NT2/D1 (cell line): Measurements from ENCODE around the gene ACSF3.

Experiments used
- DNase-seq: peaks from one replicate; pipeline ENCODE4 v3.0.0-alpha.2; 2011; ENCODE audit warnings: low read depth, low spot score
- H3K27me3 ChIP-seq: 2 replicates; pipeline ENCODE4 v1.6.0; 2011; ENCODE audit warnings: mild to moderate bottlenecking; ENCODE audit not compliant: insufficient read length, insufficient read depth
- H3K36me3 ChIP-seq: 2 replicates; pipeline ENCODE4 v1.6.1; 2011; ENCODE audit warnings: mild to moderate bottlenecking, low read length, mixed read lengths; ENCODE audit not compliant: insufficient read depth, insufficient read length
- H3K4me1 ChIP-seq: 2 replicates; pipeline ENCODE4 v1.5.1; 2011; ENCODE audit not compliant: insufficient read depth, insufficient read length
- H3K4me3 ChIP-seq: 2 replicates; pipeline ENCODE4 v1.5.1; 2011; ENCODE audit warnings: low read depth; ENCODE audit not compliant: insufficient read length
- H3K9ac ChIP-seq: 2 replicates; pipeline ENCODE4 v1.6.0; 2011; ENCODE audit warnings: low read depth; ENCODE audit not compliant: insufficient read length
- H3K9me3 ChIP-seq: 2 replicates; pipeline ENCODE4 v1.5.1; 2011; ENCODE audit warnings: mild to moderate bottlenecking, low read length; ENCODE audit not compliant: insufficient read depth
- SUZ12 ChIP-seq: IDR thresholded peaks from 2 replicates; pipeline ENCODE4 v1.6.1; 2011; ENCODE audit not compliant: insufficient read length, insufficient read depth; ENCODE audit errors: extremely low read depth
- YY1 ChIP-seq: IDR thresholded peaks from 2 replicates; pipeline ENCODE4 v1.6.1; 2011; ENCODE audit not compliant: insufficient read length, insufficient read depth
- ZNF274 ChIP-seq: IDR thresholded peaks from 2 replicates; pipeline ENCODE4 v1.6.1; 2011; ENCODE audit warnings: mild to moderate bottlenecking, low read depth, low read length

The ACSF3 gene

DNA sequence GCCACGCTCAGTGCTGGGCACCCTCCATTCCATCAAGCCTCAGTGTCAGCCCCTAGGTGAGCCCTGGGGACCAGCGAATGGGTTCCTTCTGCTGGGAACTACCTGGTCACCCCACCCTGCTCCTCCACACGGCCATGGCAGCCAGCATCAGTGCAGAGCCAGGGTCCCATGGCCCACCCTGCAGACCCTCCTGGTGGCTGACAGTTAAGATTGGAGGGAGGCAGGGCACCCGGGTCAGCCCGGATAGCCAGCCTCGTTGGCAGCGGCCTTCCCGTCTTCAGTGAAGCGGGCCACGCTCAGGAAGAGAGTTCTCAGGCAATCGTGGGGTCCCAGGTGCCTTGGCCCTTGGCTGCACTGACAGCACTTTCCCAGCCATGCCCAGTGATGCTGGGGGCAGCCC is 37.1 kb upstream of the ACSF3 start:
- Histone ChIP-seq H3K36me3 (no peaks in the 10 kb centered on the region), H3K9me3 (no peaks in the 10 kb centered on the region), H3K27me3 (peaks cover 6% of the 10 kb centered on the region), H3K4me1 (peaks cover 19% of the 10 kb centered on the region), H3K9ac (no peak overlapping the region), H3K4me3 (no peak overlapping the region)
- TF ChIP-seq ZNF274 = no peak
- no peak for TF ChIP-seq SUZ12
- TF ChIP-seq YY1 = no peak
- no peak for DNase-seq

DNA sequence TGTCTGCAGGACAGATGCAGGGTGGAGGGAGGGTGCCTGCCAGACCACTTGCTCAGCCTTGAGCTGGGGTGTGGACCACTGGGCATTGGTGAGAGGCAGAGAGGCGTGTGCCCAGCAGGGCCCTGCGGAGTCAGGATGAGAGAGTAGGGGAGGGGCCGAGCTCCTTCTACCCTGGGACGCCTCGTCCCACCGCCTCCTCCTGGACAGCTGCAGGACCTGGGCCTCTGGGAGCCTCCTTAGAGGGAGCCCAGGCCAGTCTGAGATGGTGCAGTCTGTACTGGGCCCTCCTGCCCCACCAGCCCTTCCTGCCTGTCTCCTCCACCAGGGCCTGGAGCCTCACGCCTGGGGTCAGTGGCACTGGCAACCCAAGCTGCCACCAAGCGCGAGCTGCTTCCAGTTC is 35.9 kb upstream of the ACSF3 start:
- Histone ChIP-seq H3K36me3 (no peaks in the 10 kb centered on the region), H3K9me3 (no peaks in the 10 kb centered on the region), H3K4me3 (no peak overlapping the region), H3K27me3 (peaks cover 6% of the 10 kb centered on the region), H3K4me1 (peaks cover 25% of the 10 kb centered on the region), H3K9ac (peak overlapping the region; percentile 36)
- TF ChIP-seq SUZ12 (no peak), YY1 (no peak), ZNF274 (no peak)
- no peak for DNase-seq

DNA sequence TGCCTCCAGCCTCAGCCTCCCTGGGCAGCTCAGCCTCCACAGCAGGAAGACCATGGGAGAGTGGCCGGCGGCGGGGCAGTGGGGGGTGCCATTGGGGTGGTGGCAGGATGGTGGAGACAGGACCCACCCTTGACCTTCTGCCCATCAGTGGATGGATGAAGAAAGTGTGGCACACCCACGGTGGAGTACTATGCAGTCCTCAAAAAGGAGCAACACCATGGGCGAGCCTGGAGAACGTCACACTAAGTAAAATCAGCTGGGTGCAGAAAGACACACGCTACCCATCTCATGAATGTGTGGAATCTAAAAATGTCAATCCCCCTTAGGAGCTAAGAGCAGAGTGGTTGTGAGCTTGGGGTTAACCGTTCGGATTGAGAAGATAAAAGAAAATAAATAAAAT is 34.8 kb upstream of the ACSF3 start:
- Histone ChIP-seq H3K27me3 (peaks cover 6% of the 10 kb centered on the region), H3K9ac (no peak overlapping the region), H3K9me3 (no peaks in the 10 kb centered on the region), H3K36me3 (no peaks in the 10 kb centered on the region), H3K4me3 (no peak overlapping the region), H3K4me1 (peaks cover 22% of the 10 kb centered on the region)
- TF ChIP-seq YY1 = no peak
- TF ChIP-seq SUZ12 = no peak
- DNase-seq = no peak

DNA sequence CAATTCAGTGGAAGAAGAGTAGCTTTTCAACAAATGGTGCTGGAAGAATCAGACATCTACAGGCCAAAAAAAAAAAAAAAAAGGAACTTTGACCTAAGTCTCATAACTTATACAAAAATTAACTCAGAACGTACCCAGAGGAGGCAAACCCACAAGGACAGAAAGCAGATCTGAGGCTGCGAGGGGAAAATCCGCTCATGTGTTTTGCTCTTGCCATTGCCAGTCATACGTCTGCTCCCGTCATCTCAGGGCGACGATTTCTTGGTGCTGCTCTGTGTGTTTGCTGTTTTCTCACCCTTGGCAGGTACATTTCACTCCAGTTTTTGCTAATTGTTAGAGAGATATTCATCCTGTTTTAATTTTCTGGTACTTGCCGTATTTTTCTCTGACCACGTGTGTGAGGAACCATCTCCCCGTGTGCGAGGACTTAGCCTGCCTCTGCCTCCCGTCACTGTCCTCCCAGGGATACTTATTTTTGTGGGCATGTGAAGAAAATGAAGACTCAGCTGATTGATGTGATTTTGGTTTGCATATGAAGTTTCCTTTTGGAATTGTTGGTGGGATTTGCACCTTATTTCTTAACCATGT is 33.4 kb upstream of the ACSF3 start:
- no peaks in the 10 kb centered on the region for H3K9me3 ChIP-seq
- no peak for TF ChIP-seq YY1
- TF ChIP-seq ZNF274 = no peak
- TF ChIP-seq SUZ12 = no peak
- no peaks in the 10 kb centered on the region for H3K36me3 ChIP-seq
- no peak overlapping the region for H3K4me3 ChIP-seq
- H3K4me1 ChIP-seq = peaks cover 18% of the 10 kb centered on the region
- no peak overlapping the region for H3K9ac ChIP-seq
- peaks cover 6% of the 10 kb centered on the region for H3K27me3 ChIP-seq
- DNase-seq = no peak

DNA sequence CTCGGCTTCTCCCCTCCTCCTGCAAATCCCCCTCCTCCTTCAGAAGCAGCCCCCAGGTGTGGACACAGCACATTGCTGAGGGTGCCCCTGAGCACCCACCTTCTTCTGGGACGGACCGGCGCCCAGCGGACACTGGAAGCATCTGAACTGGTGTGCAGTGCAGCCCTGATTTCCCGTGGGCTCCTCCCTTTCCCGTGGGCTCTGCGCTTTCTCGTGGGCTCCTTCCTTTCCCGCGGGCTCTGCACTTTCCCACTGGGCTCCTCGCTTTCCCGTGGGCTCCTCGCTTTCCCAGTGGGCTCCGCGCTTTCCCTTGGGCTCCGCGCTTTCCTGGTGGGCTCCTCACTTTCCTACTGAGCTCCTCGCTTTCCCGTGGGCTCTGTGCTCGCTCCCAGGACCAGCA is 32.6 kb upstream of the ACSF3 start:
- no peak for DNase-seq
- Histone ChIP-seq H3K9me3 (no peaks in the 10 kb centered on the region), H3K4me3 (no peak overlapping the region), H3K27me3 (peaks cover 6% of the 10 kb centered on the region), H3K4me1 (peaks cover 19% of the 10 kb centered on the region), H3K36me3 (no peaks in the 10 kb centered on the region), H3K9ac (no peak overlapping the region)
- TF ChIP-seq ZNF274 = no peak

DNA sequence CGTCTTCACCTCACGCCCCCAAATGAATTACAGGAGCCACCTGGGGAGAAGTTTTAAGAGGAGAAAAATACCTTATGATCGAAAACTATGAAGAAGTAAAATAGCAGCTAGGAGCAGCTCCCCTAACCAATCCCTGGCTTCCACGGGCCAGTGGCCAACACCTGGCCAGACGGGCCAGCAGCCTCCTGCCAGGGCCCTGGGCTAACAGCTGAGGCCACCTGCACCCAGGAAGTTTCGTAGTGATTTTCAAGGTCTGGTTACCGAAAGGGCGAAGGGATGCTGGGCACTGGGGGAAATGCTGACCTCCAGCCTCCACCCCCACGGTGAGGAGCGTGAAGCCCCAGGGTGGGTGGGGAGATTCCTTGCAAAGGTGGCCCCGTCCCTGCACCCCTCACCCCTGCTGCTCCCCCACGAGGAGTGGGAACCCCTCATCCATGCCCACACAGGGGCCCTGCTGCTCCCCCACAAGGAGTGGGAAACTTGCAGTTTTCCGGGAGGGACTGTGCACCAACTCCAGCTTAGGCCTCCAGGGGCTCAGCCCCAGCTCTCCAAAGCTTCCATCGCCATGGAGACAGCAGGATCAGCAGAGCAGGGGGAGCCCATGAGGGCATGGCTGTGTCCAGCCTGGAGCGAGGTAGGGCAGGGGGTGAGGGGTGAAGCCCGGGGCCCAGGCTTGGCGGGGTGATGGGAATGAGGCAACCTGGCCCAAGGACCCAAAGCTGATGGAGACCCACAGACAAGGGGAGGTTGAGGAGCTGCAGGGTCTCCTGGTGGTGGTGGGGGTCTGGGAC is 31.9 kb upstream of the ACSF3 start:
- Histone ChIP-seq H3K9ac (peak overlapping the region; percentile 16), H3K27me3 (peaks cover 4% of the 10 kb centered on the region), H3K36me3 (no peaks in the 10 kb centered on the region), H3K4me3 (no peak overlapping the region), H3K9me3 (no peaks in the 10 kb centered on the region), H3K4me1 (peaks cover 22% of the 10 kb centered on the region)
- peak; percentile 20 for DNase-seq
- TF ChIP-seq YY1 (no peak), SUZ12 (no peak), ZNF274 (no peak)

DNA sequence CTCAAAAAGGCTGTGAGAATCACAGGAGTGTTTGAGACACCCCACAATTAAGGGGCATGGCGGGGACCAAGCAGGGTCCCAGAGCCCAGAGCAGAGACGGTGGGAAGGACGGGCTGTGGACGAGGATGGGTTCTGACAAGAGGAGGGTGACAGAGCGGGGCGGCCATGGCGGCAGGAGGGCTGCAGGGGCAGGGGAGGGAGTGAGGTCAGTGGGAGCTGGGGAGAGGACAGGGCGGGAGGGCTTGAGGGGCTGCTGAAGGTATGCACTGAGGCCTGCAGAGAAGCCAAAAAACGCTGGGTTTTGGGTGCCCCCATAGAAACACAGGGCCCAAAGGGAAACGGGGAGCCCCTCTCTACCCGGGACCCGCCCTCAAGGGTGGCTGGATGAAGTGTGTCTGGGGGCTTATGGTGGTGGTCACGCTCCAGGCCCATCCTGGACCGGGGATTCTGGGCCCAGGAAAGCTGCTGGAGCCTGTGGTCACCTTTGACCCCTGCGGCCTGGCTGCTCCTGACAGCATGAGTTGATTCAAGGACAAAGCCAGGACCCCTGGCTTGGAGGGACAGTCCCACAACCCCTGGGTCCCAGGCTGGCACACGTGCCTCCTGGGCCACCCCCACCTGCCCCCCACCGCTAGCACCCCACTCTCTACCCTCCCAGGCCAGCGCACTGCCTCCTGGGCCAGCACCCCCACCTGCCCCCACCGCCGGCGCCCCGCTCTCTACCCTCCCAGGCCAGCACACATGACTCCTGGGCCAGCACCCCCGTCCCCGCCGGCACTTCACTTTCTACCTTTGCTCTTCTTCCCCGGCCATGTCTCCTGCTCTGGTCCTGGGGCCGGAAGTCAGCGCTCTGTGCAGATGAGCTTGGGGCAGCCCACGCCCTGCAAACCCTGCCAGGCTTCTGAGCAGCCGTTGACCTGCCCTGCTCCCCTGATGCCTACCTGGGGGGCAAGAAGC is 31.0 kb upstream of the ACSF3 start:
- Histone ChIP-seq H3K36me3 (no peaks in the 10 kb centered on the region), H3K4me1 (peaks cover 20% of the 10 kb centered on the region), H3K4me3 (no peak overlapping the region), H3K27me3 (peaks cover 4% of the 10 kb centered on the region), H3K9me3 (no peaks in the 10 kb centered on the region), H3K9ac (no peak overlapping the region)
- TF ChIP-seq SUZ12 (no peak), YY1 (no peak), ZNF274 (no peak)
- DNase-seq = no peak
